Measurements from ENCODE around the gene SLC25A5. TPM values are rescaled to one million over a fixed set of nuclear protein-coding genes. Genes with fewer than 3 reads are reported as not detected.
"Not testable (repeated sequence)": the region's sequence is repeated elsewhere in the genome, so short reads cannot be mapped to it uniquely, and the experiment has no call there.

SLC25A5 gene
- 100 to 1,000 TPM; 705 to 726 TPM for total RNA-seq

DNA sequence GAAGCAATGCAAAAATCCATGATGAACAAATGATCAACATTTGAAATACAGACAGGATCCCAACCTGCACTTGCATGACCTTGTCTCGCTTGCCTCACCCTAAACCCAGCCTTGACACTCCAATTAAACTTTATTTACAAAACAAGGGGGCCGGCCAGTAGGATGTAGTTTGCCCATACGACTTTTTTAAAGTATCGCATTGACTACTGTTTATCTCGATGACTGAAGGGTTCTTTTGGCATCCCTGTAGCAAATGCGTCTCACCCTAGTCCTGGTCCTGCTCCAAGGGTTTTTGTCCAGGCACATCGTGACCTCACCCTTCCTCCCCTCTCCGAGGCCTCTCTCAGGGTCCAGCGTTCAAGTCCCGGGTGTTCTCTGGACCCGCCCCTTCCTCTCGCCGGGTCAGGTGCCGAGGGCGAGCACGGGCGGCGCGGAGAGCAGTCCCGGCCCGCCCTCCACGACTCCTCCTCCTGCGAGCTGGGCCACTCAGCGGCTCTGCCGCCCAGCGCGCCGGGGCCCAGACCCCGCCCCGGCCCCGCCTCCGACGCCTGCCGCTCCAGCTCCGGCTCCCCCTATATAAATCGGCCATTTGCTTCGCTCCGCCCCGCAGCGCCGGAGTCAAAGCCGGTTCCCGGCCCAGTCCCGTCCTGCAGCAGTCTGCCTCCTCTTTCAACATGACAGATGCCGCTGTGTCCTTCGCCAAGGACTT, at the start of gene SLC25A5:
Gene SLC25A5, plus strand, starts transcription at position 603 of the 709 bp plus-strand sequence. Its CDS starts 72 bp downstream, at position 675.
- CTCF ChIA-PET = no interaction called here
- POLR2A ChIA-PET = interaction anchor here (0.6 to 1.2 kb wide), 3 partner anchors 19 to 106 kb away, joined by 3 read pairs; partner anchors contain the start of gene UBE2A

DNA sequence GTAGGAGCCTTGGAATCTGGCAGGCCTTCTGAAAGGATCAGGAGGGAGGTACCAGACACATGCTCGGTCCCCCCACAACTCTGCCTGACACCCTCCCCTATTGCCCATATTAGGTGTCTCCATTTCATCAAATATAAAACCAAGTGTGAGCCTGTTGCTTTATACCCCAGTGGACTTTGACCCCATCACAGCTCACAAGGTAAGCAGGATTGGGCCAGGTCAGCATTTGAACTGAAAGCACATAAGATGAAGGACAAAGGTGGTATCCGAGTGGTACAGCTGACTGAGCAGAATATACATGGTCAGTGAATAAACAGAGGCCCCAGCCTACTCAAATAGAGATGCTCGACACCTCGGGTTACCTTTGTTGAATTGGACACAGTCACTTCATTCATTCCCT, 49.1 kb upstream of the SLC25A5 start:
- POLR2A ChIA-PET = no interaction called here

DNA sequence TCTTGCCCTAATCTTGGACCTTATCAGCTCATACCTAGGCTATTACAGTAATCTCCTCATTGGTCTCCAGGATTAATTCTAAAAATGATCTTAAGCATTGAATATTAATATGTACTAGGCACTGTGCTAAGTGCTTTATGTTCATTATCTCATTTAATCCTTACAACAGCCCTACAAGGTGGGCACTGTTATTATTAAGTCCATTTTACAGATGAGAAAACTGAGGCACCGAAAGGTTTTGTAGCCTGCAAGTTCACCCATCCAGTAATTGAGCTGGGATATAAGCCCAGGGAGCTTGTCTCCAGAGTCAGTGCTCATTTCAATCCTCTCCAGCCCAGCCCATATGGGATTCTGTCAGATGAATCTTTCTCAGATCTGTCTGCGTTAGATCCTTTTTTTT, 48.3 kb upstream of the SLC25A5 start:
- CTCF ChIA-PET = no interaction called here
- POLR2A ChIA-PET = no interaction called here

More for the DNA sequence above, 49.1 kb upstream of the SLC25A5 start:
- CTCF ChIA-PET = no interaction called here

DNA sequence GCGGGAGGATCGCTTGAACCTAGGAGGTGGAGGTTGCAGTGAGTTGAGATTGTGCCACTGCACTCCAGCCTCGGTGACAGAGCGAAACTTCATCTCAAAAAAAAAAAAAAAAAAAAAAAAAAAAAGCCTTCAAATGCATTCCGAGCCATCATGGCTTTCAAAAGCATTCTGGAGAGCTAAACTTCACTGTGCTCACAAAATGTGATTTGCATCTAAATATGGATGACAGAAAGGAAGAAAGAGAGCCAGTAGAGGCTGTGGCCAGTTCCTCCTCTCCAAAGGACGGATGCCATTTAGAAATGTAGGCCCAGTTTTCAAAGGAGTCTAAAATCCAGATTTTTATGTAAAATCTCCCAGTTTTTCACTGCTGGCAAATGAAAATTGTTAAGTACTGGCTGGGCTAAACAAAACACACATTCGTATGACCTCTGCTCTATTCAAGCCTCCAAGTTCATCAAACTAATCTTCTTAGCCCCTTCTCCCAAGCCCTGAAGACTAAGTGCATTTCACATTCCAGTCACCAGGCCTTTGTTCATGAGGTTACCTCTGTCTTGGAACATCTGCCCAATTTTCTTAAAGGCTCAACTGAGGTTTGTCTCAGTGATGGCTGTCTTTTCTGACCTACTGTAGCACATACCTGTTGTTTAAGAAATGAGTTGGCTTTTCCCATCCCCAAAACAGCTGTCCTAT, 47.1 kb upstream of the SLC25A5 start:
- ChIA-PET POLR2A (no interaction called here), CTCF (no interaction called here)

DNA sequence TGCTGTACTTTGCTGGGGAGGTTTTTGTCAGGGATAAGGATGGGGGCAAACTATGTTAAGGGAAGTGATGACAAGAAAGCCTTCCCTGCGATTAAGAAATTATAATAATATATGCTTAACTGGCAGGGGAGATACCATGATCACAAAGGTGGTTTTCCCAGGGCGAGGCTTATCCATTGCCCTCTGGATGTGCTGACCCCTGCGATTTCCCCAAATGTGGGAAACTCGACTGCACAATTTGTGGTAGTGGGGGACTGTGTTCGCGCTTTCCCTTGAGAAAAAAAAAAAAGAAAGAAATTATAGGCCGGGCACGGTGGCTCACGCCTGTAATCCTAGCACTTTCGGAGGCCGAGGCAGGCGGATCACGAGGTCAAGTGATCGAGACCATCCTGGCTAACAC, 44.6 kb upstream of the SLC25A5 start:
- ChIA-PET POLR2A (no interaction called here), CTCF (no interaction called here)

DNA sequence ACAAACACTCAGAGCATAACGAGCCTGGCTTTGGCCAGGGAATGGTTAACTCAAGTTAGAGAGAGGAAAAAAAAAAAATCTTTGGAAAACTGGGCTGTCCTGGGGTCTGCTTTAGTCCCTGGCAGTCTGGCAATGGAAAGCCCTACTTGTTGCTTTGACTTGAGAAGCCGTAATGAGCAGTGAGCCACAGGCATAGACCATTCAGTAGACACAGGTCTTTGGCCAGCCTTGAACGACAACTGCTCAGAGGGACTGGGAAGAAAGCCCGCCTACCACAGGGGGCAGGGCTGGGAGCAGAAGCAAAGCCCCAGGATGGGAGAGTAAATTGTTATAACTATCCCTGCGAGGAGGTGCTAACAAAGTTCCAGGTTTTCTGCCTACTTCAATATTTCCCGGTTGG, 43.2 kb upstream of the SLC25A5 start:
- POLR2A ChIA-PET = no interaction called here
- CTCF ChIA-PET = no interaction called here

DNA sequence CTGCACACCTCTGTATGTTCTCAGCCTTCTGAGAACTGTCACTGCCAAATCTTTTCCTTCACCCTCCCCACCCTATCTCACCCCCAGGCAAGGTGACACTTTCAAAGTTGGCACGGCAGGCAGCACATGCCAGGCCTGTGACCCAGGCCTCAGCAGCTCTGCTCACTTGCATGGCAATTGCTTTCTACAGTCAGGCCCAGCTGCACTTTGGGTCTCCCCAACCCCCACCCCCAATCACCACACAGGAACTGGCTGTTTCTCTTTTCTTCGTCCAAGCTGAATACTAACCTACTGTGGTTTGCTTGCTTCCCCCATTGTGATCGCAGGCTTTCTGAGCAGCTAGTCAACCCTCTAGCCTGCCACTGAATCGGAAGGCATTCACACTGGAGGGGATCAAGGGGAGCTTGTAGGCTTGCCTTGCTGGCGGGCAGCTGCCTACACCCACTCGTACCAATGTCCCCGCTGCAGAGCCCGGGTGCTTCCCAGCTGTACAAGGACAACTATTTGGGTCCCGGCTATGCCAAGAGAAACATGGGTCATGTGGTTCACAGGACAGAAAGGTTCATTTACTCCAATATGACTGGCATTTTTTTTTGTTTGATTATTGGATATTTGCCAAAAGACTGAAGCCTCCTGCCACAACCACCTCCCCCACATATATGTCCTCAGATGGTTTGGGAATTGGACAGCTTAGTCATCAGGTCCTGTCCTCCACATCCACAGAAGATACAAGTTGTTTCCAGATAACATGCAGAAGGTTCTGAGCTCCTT, 41.0 kb upstream of the SLC25A5 start:
- ChIA-PET POLR2A (no interaction called here), CTCF (no interaction called here)

DNA sequence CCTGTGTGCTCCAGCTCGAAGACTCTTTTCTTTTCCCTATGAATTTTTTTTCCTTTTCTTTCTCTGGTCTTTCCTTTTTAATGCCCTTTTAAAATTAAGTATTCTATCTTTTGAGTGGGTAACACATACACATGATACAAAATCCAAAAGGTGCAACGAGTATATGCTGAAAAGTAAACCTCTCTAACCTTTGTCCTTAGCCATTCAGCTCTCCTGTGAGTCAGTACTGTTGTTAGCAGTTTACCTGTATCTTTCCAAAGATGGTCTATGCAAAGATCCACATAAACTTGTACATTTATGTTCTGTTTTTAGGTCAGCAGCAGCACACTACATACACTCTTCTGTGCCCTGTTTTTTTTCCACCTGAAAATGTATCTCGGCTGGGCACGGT, 40.5 kb upstream of the SLC25A5 start:
- ChIA-PET POLR2A (no interaction called here), CTCF (no interaction called here)

DNA sequence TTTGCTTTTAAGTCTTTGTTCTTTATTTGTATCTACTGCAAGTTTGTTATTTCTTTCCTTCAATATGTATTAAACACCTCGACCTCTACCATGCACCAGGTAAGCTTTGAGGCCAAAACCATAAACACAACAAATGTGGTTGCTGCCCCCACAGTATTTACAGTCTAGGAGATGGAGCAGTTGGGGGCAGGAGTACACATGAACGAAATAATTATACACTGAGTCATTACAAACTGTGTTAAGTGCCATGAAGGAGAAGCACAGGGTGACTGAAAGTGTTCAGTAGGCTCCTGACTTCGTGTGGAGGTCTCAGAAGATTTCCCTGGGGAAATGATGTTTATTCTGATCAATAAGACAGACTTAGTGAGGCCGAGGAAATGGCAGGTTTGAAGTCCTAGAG, 38.8 kb upstream of the SLC25A5 start:
- ChIA-PET POLR2A (no interaction called here), CTCF (no interaction called here)

DNA sequence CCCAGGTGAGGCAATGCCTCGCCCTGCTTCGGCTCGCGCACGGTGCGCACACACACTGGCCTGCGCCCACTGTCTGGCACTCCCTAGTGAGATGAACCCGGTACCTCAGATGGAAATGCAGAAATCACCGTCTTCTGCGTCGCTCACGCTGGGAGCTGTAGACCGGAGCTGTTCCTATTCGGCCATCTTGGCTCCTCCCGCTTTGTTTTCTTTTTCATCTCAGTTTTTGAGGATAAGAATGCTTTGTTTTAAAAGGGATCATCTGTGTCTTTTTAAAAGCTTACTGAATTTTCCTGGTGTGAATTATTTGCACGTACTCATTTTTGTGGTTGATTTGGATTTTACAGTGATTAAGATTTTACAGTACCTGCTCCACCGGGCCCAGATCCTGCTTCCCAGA, 26.9 kb upstream of the SLC25A5 start:
- CTCF ChIA-PET = not testable (repeated sequence)

DNA sequence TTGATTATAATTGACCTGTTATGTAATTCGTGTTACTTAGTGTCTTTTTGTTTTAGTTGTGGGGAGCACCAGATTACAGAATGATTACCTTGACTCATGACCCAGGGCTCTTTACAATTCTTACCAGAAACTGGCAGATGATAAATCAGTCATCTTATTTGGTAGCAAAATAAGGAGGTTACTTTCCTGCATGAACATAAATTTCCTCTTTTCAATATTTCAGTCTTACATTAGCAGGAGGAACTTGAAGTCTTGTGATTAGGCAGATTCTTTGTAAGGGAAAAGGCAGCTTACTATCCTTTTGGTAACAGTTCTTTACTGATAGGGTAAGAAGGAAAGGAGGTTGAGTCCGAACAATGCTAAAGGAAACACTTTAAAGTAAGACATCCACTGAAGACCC, 26.0 kb upstream of the SLC25A5 start:
- ChIA-PET CTCF (no interaction called here), POLR2A (no interaction called here)

More for the DNA sequence above, 26.9 kb upstream of the SLC25A5 start:
- POLR2A ChIA-PET = not testable (repeated sequence)

DNA sequence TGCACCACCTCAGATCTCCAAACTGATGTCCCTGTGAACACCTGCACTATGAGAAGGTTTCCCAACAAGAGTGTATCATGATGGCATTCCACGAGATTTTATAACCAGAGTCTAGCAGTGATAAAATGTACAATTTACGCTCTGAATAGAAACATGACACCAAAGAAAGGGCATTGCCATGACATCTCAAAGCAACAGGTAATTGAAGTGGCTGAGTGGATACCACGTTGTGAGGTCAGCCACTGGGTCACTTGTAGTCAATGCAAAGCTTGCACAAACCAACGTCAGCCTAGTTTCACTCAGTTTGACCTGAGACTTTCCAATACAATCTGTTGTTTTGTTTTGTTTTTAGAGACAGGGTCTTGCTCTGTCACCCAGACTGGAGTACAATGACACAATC, 15.0 kb upstream of the SLC25A5 start:
- CTCF ChIA-PET = no interaction called here
- POLR2A ChIA-PET = no interaction called here

DNA sequence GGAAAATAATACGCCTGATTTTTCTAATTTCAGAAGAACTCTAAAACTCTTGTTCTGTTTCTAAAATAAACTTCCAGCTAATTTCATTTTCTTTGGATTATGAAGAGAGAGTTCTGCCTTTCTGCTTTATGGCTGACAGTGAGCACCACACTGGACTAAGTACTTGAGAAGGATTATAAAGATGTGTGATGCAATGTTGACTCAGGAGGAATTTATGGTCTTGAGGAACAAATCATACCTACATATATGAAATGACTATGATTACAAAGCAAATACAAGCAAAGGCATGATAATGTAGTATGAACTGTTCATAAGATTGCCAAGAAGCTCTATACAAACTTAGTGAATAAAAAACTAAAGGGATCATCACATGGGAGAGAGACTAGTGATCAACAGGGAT, 13.0 kb upstream of the SLC25A5 start:
- POLR2A ChIA-PET = no interaction called here
- CTCF ChIA-PET = interaction anchor here (0.7 kb wide), 1 partner anchor 8 kb away, joined by 3 read pairs; no protein-coding TSS in a partner anchor

DNA sequence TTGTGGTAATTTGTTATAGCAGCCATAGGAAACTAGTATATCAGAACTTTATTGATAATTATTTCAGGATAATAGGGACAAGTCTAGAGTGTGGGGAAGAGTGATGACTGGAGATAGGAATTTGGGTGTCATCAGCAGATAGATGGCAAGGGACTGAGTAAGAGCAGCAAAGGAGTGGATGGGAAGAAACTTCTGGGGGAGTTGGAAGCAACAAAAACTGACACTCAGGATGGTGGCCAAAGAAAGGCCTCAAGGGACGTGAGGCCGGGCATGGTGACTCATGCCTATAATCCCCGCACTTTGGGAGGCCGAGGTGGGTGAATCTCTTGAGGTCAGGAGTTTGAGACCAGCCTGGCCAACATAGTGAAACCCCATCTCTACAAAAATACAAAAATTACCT, 9.1 kb upstream of the SLC25A5 start:
- CTCF ChIA-PET = no interaction called here
- POLR2A ChIA-PET = no interaction called here

DNA sequence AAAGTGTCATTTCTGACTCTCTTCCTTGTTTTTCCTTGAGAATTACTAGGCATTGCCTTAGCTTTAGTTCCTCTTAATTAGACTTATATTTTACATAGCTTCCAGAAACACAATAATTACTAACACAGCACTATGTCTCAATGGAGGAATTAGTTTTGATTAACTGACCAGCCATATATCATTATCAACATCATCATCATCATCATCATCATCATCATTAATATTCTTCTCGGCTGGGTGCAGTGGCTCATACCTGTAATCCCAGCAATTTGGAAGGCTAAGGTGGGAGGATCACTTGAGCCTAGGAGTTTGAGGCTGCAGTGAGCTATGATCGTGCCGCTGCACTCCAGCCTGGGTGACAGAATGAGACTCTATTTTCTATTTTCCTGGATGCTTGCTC, 2.7 kb upstream of the SLC25A5 start:
- ChIA-PET CTCF (no interaction called here), POLR2A (no interaction called here)

DNA sequence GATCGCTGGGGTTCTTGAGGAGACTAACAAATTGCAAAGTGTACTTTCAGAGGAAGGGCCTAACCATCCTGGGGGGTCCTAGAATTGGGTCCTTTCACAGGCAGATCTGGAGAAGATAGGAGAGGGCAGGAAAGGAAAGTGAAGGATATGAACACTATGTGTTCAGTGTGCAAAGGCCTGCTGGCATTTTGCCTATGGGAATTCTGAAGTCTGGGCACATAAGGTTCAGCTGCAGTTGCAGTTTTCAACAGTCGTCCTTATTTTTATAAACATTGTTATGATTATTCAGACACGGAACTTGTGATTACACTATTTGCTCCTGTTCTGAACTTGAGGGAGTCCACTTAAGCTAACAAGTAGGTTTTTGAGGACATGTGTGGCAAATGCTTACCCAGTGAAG, 1.3 kb upstream of the SLC25A5 start:
- CTCF ChIA-PET = no interaction called here
- POLR2A ChIA-PET = no interaction called here

DNA sequence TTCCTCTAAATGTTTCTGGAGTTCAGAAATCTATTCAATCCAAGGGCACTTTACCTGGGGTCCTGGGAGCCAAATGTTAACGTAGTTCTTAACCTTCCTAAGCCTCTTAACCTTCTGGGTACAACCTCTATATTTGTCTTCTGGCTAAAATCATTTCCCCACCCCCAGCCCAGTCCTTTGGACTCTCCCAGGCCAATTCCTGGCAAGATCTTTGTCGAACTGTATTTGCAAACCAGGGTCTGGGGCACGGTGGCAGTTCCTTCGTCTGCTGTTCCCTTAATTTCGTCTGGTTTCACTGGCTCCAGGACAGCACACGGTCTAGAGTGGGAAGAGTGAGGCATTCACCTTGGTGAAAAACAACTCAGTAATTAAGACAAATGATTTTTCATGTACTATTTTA, 811 bp upstream of the SLC25A5 start:
- ChIA-PET POLR2A (no interaction called here), CTCF (no interaction called here)

DNA sequence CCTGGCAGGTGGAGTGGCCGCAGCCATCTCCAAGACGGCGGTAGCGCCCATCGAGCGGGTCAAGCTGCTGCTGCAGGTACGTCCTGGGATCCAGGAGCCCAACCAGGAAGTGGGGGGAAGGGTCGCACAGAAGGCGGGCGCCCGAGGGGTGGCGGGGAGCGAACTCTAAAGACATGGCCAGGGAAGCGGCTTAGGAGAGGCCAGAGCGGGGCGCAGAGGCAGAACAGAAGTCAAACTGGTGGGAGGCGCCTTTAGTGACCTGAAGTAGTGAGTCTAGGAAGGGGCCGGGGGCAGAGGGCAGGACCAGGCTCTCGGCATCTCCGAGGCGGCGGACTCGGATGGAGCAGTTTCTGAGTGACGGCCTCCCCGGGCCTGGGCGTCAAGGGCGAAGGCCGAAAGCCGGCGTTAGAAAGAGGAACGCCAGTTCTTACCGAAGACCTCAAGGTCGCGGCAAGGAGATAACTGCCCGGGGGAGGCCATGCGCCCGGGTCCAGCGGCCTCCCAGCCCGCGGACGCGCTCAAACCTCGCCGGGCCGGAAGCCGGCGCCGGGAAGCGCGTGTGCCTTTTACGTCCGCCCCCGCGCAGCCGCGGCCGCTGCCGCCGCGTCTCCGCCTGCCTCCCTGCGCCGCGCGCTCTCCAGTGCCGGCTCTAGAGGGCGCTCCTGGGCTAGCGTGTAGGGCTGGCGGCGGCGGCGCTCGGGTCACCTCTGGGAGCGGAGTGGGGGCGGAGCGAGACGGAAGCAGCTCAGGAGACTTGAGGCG, 488 bp downstream of the SLC25A5 start:
- ChIA-PET POLR2A (interaction anchor here (0.6 to 1.2 kb wide), 5 partner anchors 69 to 443 kb away, joined by 3 to 6 read pairs (median 3); partner anchors contain the start of gene UBE2A), CTCF (interaction anchor here (0.6 to 0.9 kb wide), 3 partner anchors 9 to 28 kb away, joined by 3 to 4 read pairs (median 3); no protein-coding TSS in a partner anchor)

DNA sequence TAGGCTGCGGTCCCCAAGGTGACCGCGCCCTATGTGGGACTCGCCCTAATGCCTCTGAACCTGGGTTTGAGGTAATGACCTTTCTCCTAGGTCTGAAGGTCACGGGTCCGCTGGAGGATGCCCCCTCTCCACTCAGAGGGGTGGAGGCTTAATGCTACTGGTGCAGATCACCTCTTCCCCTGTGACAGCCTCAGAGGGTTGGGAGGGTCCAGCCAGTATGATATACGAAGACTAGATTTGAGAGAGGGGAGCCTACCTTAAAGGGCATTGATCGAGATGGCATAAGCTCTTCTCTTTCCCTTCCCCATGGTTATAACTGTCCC, 1.0 kb downstream of the SLC25A5 start:
- ChIA-PET CTCF (interaction anchor here (0.6 to 0.9 kb wide), 3 partner anchors 9 to 28 kb away, joined by 3 to 4 read pairs (median 3); no protein-coding TSS in a partner anchor), POLR2A (interaction anchor here (0.6 to 0.7 kb wide), 3 partner anchors 137 to 443 kb away, joined by 3 to 6 read pairs (median 5); no protein-coding TSS in a partner anchor)

Data from activated CD8-positive, alpha-beta memory T cell treated with anti-CD3 and anti-CD28 coated beads for 36 hours (primary cell).